Measurements from ENCODE around the gene CNIH2. TPM values are rescaled to one million over a fixed set of nuclear protein-coding genes. Genes with fewer than 3 reads are reported as not detected.

The CNIH2 gene
- total and polyA plus RNA-seq, 2 experiments from 2014 or later: 4.3 to 9.2 TPM

GRCh38 chr11:66315921-66316811, 38.2 kb downstream of the CNIH2 start (continued):
- TF ChIP-seq ZNF462 (CRISPR knock-in tag; IDR thresholded peaks at IDR 0.05): no peak
- no peak for TF ChIP-seq EZH2 (IDR thresholded peaks at IDR 0.05; ENCODE audit: low read depth, unreplicated experiment)
- TF ChIP-seq, protein P1, sequence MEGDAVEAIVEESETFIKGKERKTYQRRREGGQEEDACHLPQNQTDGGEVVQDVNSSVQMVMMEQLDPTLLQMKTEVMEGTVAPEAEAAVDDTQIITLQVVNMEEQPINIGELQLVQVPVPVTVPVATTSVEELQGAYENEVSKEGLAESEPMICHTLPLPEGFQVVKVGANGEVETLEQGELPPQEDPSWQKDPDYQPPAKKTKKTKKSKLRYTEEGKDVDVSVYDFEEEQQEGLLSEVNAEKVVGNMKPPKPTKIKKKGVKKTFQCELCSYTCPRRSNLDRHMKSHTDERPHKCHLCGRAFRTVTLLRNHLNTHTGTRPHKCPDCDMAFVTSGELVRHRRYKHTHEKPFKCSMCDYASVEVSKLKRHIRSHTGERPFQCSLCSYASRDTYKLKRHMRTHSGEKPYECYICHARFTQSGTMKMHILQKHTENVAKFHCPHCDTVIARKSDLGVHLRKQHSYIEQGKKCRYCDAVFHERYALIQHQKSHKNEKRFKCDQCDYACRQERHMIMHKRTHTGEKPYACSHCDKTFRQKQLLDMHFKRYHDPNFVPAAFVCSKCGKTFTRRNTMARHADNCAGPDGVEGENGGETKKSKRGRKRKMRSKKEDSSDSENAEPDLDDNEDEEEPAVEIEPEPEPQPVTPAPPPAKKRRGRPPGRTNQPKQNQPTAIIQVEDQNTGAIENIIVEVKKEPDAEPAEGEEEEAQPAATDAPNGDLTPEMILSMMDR (conservative IDR thresholded peaks at IDR 0.05; ENCODE audit: low read depth in 2 of 2): no peak
- no peak for TF ChIP-seq POLR2AphosphoS5 (IDR thresholded peaks at IDR 0.05; ENCODE audit: low read depth)
- no peak for TF ChIP-seq CREB1 (CRISPR knock-in tag; IDR thresholded peaks at IDR 0.05; ENCODE audit: low read depth)
- TF ChIP-seq ETS1 (IDR thresholded peaks at IDR 0.05): no peak
- no peak for TF ChIP-seq STAT1 (IDR thresholded peaks at IDR 0.05; ENCODE audit: unreplicated experiment)
- TF ChIP-seq ZNF331 (CRISPR knock-in tag; IDR thresholded peaks at IDR 0.05; ENCODE audit: low read depth): no peak

Measured in GM23338 (cell line).